Measurements from ENCODE around the gene EVI2A.

DNA sequence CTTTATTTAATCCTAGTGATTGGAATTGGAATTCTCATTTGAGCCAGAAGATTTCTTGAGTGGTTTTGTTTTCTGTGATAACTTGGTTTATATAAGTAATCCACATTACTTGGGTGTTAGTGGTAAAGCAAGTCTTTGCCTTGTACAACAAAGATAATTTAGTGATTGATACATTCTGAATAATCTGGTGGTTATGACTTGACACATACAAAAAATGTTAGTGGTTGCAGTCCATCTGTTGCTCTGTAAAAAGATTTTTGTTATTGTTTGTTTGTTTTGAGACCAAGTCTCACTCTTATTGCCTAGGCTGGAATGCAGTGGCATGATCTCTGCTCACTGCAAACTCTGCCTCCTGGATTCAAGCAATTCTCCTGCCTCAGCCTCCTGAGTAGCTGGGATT, 37.6 kb downstream of the EVI2A start:
- TF ChIP-seq POLR2A (IDR thresholded peaks at IDR 0.05), result no peak
- no peak for TF ChIP-seq CTCF (IDR thresholded peaks at IDR 0.05)

All from right lobe of liver (tissue), 4 donors.